NCI-H1436 treated with DMSO at 0.1 percent for 48 hours (cell line): ENCODE measurements around the gene RAPGEF5.

Source experiments
- DNase-seq: peaks from one replicate; lab custom pipeline; 2025; lab: John Stamatoyannopoulos, UW

Gene RAPGEF5

GRCh38 chr7:22356701-22357310, at the start of gene RAPGEF5:
Gene RAPGEF5, minus strand, starts transcription at chr7:22357154. Its CDS starts 94 bp downstream, at chr7:22357060.
- DNase-seq, result no peak

DNA sequence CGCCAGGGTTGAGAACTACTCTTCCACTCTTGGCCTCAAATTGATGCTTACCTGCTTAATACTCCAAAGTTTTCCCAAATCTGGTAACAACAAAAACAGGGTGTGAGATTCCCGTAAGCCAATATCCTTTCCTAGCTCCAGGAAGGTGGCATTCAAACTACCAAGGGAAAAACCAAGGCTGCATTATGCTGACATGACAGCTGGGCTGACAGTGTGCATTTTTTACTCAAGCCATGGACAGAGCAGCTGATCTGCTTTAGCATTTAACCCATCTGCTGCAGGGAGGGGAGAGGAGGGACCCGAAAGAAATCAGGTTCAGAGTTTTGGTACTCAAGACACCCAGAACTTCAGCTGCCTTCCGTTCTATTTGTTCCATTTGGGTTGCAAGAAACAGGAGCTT, 49.8 kb upstream of the RAPGEF5 start:
- DNase-seq, result no peak

GRCh38 chr7:22404421-22405023, 47.6 kb upstream of the RAPGEF5 start:
- DNase-seq, result no peak

DNA sequence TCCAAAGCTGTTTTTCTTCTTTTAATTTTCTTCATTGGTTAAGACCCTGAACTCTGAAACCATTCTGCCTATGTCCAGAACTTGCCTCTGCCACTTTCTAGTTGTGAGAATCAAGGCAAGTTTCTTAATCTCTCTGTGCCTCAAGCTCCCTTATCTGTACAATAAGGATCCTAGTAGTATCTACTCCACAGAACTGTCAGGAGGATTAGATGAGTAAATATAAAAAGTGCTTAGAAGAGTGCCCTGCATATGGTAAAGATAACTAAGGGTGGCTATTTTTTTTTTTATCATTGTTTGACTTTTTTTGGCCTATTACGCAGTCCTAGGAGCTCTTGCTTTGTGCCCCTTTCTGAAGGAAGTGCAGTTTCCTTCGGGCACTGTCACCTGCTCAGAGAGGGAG, 46.4 kb upstream of the RAPGEF5 start:
- DNase-seq, result no peak

GRCh38 chr7:22402250-22402649, 45.3 kb upstream of the RAPGEF5 start:
- no peak for DNase-seq

- DNase-seq, result no peak
Observed at GRCh38 chr7:22400936-22401553, 44.1 kb upstream of the RAPGEF5 start.

GRCh38 chr7:22400150-22400814, 43.3 kb upstream of the RAPGEF5 start:
- DNase-seq, result no peak

DNA sequence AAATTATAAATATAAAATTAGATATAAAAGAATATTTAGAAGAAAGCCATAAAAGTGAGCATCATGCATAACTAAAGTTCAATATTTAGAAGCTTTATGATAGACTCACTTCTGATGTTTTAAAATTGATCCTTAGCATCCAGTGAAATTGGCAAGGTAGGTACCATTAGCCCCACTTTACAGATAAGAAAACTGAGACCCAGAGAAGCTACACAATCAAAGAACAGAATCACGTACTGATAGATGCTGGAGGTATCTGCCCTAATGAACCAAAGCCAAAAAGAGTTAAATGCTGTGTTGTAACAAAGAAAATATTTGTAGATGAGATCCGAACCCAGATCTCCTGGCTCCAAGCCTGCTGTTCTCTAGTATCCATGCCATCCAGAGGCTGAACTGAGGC, 42.6 kb upstream of the RAPGEF5 start:
- no peak for DNase-seq

GRCh38 chr7:22399091-22399490, 42.1 kb upstream of the RAPGEF5 start:
- no peak for DNase-seq

DNA sequence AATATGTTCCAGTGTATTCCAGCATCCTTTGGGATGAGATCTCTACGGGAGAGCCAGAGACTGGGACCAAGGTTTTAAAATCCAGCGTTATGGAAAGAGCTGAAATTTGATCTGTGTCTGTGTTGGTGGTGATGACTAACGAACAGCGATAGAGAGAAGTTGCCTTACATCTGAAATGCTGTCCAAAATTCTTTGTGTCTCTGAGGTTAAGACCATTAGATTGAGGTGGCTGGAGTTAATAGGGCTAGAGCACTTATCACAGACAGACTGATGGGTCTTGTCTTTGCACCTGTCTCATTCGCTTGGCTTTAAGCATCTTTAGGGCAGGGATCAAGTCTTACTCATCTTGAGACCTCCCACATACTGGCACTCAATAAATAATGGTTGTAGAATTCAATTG, 41.0 kb upstream of the RAPGEF5 start:
- no peak for DNase-seq

DNA sequence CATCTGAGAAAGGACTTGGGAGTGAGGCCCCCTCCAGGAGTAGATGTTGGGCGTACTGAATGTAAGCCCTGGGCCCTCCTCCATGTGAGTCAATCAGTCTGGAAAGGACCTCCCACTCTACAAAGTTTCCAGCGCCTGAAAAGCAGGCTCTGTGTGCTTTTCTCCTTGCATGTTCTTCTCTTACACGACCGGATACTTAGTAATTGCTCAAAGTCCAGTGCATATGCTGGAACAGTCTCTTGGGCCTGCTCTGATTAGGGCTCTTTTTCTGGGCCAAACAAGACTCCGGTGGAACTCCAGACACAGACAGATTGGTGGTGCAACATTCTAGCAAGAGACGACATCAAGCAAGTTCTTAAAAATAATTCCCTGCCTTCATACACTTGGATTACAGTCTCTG, 38.3 kb upstream of the RAPGEF5 start:
- no peak for DNase-seq

GRCh38 chr7:22394739-22395138, 37.8 kb upstream of the RAPGEF5 start:
- no peak for DNase-seq

DNA sequence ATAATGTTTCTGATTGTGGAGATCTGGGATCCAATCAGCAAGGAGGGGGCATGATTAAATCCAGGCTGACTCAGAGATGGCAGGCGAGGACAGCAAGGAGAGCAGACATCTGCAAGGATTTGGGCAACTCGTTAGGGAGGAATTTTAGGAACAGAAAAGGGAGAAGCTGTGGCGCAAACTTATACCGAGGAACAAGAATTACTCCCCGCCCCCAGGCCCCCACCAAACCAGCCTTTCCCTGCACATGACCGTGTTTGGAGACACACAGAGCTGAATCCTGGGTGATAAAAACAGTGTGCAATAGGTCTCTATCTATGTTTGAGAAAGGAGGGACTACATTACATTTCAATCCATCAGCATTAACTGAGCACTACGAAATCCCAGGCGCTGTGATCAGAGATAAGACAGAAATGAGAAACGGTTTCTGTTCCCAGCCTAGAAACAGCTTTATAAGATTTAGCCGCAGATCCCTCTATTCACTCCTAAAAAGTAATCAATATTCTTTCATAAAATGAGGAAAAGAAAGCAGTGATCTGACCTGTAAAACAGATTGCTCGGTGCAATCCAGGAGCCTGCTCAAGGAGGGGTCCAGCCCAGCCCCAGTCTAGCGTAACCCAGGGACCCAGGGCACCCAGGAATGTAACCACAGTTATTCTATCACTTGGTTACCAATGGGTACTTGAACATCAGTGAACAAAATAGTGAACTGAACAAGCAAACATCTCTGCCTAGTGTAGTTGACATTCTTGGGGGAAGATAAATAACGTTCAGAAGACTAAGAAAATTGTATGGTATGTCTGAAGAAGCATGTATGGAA, 37.2 kb upstream of the RAPGEF5 start:
- DNase-seq, result no peak

DNA sequence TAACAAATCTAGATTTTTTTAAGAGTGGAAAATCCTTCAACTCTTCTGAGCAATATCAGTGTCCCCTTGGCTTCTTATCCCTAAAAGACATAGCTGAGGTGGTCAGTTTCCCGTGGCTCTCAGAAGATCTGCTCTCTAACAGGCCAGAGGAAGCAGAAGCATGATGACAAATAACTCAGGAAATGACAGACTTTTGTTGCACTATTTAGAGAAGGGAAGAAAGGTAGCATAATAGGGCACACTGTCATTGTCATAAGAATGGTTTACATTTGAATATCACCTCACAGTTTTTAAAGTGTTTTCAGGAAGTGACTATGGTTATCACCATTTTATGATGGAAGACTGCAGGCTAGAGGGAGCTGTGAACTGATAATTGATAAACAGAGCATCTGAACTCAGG, 33.6 kb upstream of the RAPGEF5 start:
- no peak for DNase-seq

DNA sequence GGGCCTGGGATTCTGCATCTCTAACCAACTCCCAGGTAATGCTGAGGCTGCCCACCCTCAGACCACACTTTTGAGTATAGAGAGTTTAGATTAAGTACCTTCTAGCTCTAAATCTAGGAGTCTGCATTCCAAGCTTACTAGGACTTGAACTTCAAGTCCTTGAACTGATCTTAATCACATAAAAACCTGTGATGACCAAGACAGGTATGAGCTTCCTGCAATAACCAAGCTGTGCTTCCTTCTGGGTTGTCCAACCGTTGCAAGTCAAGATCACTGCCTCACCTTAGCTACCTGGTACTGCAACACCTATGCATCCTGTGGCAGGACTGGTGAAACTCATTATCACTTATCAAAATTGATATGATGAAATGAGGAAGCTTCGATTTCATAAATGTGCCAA, 32.9 kb upstream of the RAPGEF5 start:
- DNase-seq, result no peak

- no peak for DNase-seq
Observed at GRCh38 chr7:22387583-22387982, 30.6 kb upstream of the RAPGEF5 start.

- DNase-seq, result no peak
Observed at GRCh38 chr7:22386865-22387264, 29.9 kb upstream of the RAPGEF5 start.

DNA sequence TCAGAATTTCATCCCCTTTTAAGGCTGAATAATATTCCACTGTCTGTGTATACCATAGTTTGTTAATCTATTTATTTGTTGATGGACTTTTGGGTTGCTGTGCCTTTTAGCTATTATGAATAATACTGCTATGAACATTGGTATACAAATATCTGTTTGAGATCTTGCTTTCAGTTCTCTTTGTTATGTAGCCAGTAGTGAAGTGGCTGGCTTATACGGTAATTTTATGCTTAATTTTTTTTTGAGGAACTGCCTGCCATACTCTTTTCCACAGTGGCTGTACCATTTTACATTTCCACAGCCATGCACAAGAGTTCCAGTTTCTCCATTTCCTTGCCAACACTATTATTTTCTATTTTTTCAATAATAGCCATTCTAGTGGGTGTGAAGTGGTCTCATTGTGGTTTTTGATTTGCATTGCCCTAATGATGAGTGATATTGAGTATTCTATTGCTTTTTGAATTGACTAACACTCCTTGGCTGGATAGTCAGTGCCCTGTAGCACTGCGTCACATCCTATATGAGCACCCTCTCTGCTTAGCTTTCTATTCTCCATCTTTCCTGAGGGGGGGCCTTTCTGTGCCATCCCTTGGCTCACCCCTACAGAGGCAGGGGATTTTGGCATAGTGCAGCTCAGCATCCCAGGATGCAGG, 29.4 kb upstream of the RAPGEF5 start:
- no peak for DNase-seq

DNA sequence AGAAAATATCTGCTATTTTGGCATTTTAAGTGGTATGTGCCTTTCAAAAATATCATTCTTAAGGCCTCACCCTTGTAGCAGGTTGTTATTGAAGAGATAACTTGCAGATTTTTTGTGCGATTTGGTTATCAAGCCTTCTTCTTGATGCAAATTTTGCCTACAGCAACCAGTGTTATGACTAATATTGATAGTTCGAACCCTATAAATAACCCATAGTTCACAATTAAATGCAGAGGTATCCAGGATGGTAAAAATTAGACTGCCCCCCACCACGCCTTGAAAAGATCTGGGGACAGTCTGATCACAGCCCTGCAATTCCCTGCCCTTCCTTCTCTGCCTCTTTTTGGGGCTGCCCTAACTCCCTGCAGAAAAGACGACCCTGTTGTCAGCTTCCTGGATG, 28.4 kb upstream of the RAPGEF5 start:
- DNase-seq, result no peak

DNA sequence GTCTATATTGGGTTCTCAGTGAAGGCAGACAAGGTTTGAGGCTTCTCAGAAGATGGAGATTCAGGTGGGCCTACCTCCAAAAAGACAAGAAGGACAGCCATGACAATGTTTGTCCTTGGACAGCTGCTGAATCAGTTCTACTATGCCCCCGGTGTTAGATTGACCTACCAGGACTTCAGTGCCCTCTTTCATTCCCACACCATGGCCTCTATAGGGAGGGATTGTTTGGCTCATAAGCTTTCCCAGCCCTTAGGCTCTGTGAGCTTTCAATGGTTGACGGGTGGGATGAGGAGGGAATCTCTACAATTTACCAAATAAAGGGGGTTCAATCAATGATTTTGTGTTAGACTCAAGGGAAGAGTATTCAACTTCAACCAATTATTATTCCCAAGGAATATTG, 23.4 kb upstream of the RAPGEF5 start:
- no peak for DNase-seq

DNA sequence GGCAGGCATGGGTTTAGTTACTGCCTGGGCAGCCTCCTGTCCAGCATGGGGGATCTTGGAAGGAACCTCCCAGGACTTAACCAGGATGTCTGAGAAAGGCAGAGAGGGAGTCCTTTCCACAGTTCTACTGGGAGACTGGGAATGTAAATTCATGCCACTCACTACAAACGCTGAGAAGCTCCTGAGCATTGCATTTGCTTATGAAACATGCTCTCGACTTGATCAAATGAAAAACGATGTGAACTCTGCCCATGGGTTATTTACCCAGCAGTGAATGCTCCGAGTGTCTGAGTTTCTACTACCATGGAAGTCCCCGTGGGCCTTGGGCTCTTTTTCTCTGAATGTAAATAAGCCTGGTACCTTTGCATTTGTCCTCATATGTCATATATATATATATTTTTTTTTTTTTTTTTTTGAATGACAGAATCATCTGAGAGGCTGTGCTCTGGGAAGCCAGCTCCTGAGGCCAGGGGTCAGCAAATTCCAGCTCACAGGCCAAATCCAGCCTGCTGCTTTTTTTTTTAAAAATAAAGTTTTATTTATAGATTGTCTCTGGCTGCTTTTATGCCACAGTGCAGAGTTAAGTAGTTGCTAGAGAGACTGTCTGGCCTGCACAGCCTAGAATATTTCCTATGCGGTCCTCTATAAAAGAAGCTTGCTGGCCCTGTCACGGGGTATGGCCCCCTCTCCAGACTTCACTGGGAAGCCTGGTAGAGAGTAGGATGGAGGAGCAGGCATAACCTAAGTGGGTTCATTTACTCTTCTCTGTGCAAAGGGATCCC, 21.4 kb upstream of the RAPGEF5 start:
- DNase-seq, result no peak
